GM06990 (cell line): ENCODE results near the gene NLRC5.
"Not testable (repeated sequence)": the region's sequence is repeated elsewhere in the genome, so short reads cannot be mapped to it uniquely, and the experiment has no call there.

Experiments
- DNase-seq: peaks from one replicate; pipeline ENCODE4 v3.0.0-alpha.2; 2011; ENCODE audit not compliant: insufficient read length; ENCODE audit errors: extremely low read depth
- H3K27me3 ChIP-seq: replicated peaks from 2 replicates; pipeline ENCODE4 v1.6.0; 2011; ENCODE audit warnings: low read length; ENCODE audit not compliant: control insufficient read depth, insufficient read depth
- H3K36me3 ChIP-seq: 2 replicates; pipeline ENCODE4 v1.5.1; 2011; ENCODE audit warnings: low read length; ENCODE audit not compliant: control insufficient read depth, insufficient read depth
- H3K4me3 ChIP-seq: replicated peaks from 2 replicates; pipeline ENCODE4 v1.5.1; 2011; ENCODE audit warnings: low read depth, mild to moderate bottlenecking, control low read depth, low read length
- CTCF ChIP-seq: IDR thresholded peaks from 2 replicates; pipeline ENCODE4 v1.5.1; 2011; ENCODE audit warnings: low read length, control low read depth, mild to moderate bottlenecking, inconsistent platforms; ENCODE audit not compliant: insufficient read depth, poor library complexity, severe bottlenecking

NLRC5 gene

DNA sequence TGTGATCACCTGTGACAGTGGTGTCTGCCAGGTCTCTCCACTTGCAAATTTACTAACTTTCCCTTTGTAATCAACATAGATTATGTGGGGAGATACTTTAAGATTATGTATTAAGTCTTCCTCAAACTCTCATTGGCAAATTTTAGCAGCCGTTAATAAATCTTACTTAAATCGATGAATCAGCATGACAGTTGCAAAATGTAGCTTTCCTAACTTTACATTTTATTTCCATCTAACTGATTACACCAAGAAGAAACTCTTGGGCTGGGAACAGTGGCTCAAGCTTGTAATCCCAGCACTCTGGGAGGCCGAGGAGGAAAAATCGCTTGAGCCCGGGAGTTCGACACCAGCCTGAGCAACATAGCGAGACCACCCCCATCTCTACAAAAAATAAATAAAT is 79.7 kb downstream of the NLRC5 start:
- Histone ChIP-seq H3K27me3 (no peaks in the 10 kb centered on the region), H3K36me3 (peaks cover 16% of the 10 kb centered on the region), H3K4me3 (no peak overlapping the region)
- no peak for TF ChIP-seq CTCF
- DNase-seq, result no peak

DNA sequence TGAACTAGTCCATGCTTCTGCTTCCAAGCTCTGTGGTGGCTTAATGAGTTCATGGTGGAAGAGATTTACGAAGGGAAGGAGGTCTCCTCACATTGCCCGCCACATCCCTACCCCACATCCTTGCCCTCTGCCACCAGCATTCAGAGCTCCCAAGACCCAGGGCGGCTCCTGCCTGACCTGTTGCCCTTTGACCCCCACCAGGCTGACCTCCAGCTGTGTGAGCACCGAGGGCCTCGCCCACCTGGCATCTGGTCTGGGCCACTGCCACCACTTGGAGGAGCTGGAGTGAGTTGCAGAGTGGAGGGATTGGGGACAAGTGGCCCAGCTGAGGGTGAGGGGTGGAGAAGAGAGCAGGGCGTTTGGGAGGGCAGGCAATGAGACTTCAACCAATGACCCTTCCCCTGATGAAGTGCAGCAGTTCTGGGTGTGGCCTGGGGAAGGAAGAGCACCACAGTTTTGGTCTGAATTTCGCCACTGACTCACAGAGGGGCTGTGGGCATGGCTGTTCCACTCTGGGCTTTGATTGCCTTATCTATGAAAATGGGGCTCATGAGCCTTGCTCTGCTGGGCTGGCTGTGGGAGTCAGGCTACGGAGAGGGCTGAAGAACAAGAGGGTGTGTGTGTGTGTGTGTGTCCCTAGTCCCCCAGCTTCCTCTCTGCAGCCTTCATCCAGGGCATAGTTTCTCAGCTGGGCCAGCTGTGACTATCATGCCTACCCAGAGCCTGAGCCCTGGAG is 80.4 kb downstream of the NLRC5 start:
- no peaks in the 10 kb centered on the region for H3K27me3 ChIP-seq
- H3K36me3 ChIP-seq, result peaks cover 20% of the 10 kb centered on the region
- H3K4me3 ChIP-seq, result no peak overlapping the region
- DNase-seq, result no peak
- TF ChIP-seq CTCF, result no peak

GRCh38 chr16:57070424-57070823 is 81.1 kb downstream of the NLRC5 start:
- H3K27me3 ChIP-seq, result no peaks in the 10 kb centered on the region
- no peak for DNase-seq
- no peak overlapping the region for H3K4me3 ChIP-seq
- H3K36me3 ChIP-seq, result peaks cover 18% of the 10 kb centered on the region
- no peak for TF ChIP-seq CTCF

- H3K27me3 ChIP-seq, H3K4me3 ChIP-seq, DNase-seq: not testable (repeated sequence)
- peaks cover 17% of the 10 kb centered on the region for H3K36me3 ChIP-seq
Observed at GRCh38 chr16:57071081-57071732, 81.8 kb downstream of the NLRC5 start.

- H3K4me3 ChIP-seq, result no peak overlapping the region
- H3K27me3 ChIP-seq, result no peaks in the 10 kb centered on the region
- TF ChIP-seq CTCF, result no peak
- DNase-seq, result no peak
- peaks cover 17% of the 10 kb centered on the region for H3K36me3 ChIP-seq
Observed at GRCh38 chr16:57071831-57072582, 82.7 kb downstream of the NLRC5 start.
